Endothelial cell of umbilical vein (primary cell): ENCODE data around the gene COL5A1. TPM values are rescaled to one million over a fixed set of nuclear protein-coding genes. Genes with fewer than 3 reads are reported as not detected.

Source experiments
- BruUV-seq: library from RNA; stranded (reverse); fragments of 400-500 nt; replicated peaks from 2 replicates; lab custom pipeline; 2021; lab: Mats Ljungman, UMichigan
- CTCF ChIA-PET: fragments of 300-600, 350-600 bp; sonication (Branson Sonifier 250); formaldehyde crosslinking; loops from one replicate; lab custom pipeline; 2021; ENCODE audit warnings: antibody characterized with exemption, inconsistent platforms; lab: Charles Lee
- POLR2A ChIA-PET: fragments of 300-600, 350-600 bp; sonication (Branson Sonifier 250); formaldehyde crosslinking; loops from one replicate; lab custom pipeline; 2021; ENCODE audit warnings: antibody characterized with exemption, inconsistent platforms; lab: Charles Lee
- DNase-seq: peaks from one replicate; pipeline ENCODE4 v3.0.0-alpha.2; 2011; ENCODE audit warnings: low read depth, low spot score
- FAIRE-seq: peaks from 2 replicates; lab custom pipeline; 2011; peaks lifted over from hg19 to GRCh38; lab: Jason Lieb, UNC
- H2AFZ ChIP-seq: 2 replicates; pipeline ENCODE4 v1.6.0; 2012; ENCODE audit warnings: low read depth, low read length, control low read depth, inconsistent platforms
- H3K27ac ChIP-seq: 2 replicates; pipeline ENCODE4 v1.5.1; 2011; ENCODE audit warnings: low read depth, mild to moderate bottlenecking, control low read depth, low read length, moderate library complexity; ENCODE audit not compliant: insufficient read depth
- H3K27me3 ChIP-seq, 2 experiments: 2 replicates each; pipeline versions ENCODE4 v1.6.0 to v1.6.1; 2011; ENCODE audit warnings: low read length in 2 of 2, mixed read lengths in 1 of 2; ENCODE audit not compliant: control insufficient read depth in 2 of 2, insufficient read depth in 2 of 2
- H3K36me3 ChIP-seq, 2 experiments: 2 replicates in 1 of 2; 3 replicates in 1 of 2; pipeline ENCODE4 v1.5.1; 2011; ENCODE audit warnings: low read length in 2 of 2, mild to moderate bottlenecking in 1 of 2, moderate library complexity in 1 of 2; ENCODE audit not compliant: control insufficient read depth in 2 of 2, insufficient read depth in 2 of 2; ENCODE audit errors: extremely low read depth in 1 of 2
- H3K4me1 ChIP-seq: 3 replicates; pipeline ENCODE4 v1.5.1; 2011; ENCODE audit warnings: mild to moderate bottlenecking, low read length; ENCODE audit not compliant: control insufficient read depth, insufficient read depth; ENCODE audit errors: extremely low read depth
- H3K4me2 ChIP-seq: 2 replicates; pipeline ENCODE4 v1.6.1; 2011; ENCODE audit warnings: low read length, control low read depth, mixed read lengths; ENCODE audit not compliant: insufficient read depth
- H3K4me3 ChIP-seq, 3 experiments: fragments of 200-600 bp in 1 of 3; sonication (generic), shearing (Covaris generic) in 1 of 3; replicated peaks in 1 of 3; 2 replicates each; pipeline ENCODE4 v1.5.1; 2011 to 2016; ENCODE audit warnings: control low read depth in 3 of 3, low read length in 3 of 3, mild to moderate bottlenecking in 2 of 3, inconsistent platforms in 1 of 3, low read depth in 1 of 3, moderate library complexity in 1 of 3; ENCODE audit not compliant: insufficient read depth in 1 of 3
- H3K79me2 ChIP-seq: 2 replicates; pipeline ENCODE4 v1.6.0; 2012; ENCODE audit warnings: low read length, inconsistent platforms; ENCODE audit not compliant: control insufficient read depth, insufficient read depth
- H3K9ac ChIP-seq: replicated peaks from 2 replicates; pipeline ENCODE3; 2011; ENCODE audit warnings: low read length, control low read depth; ENCODE audit not compliant: insufficient read depth; ENCODE audit errors: extremely low read depth
- H3K9me1 ChIP-seq: replicated peaks from 3 replicates; pipeline ENCODE4 v1.6.0; 2011; ENCODE audit warnings: mild to moderate bottlenecking, low read length; ENCODE audit not compliant: control insufficient read depth, insufficient read depth; ENCODE audit errors: extremely low read depth
- H3K9me3 ChIP-seq: replicated peaks from 2 replicates; pipeline ENCODE4 v1.5.1; 2012; ENCODE audit warnings: low read length, inconsistent platforms; ENCODE audit not compliant: control insufficient read depth, insufficient read depth
- H4K20me1 ChIP-seq: replicated peaks from 2 replicates; pipeline ENCODE3; 2011; ENCODE audit warnings: mild to moderate bottlenecking, low read length; ENCODE audit not compliant: control insufficient read depth, insufficient read depth; ENCODE audit errors: extremely low read depth
- EZH2 ChIP-seq: IDR thresholded peaks from 2 replicates; pipeline ENCODE4 v1.6.1; 2012; ENCODE audit warnings: borderline replicate concordance, low read depth, mild to moderate bottlenecking, moderate library complexity, low read length, inconsistent platforms; ENCODE audit not compliant: severe bottlenecking
- GATA2 ChIP-seq: IDR thresholded peaks from 2 replicates; pipeline ENCODE4 v1.7.0; 2011; ENCODE audit warnings: low read depth, mild to moderate bottlenecking, moderate library complexity, mixed read lengths, low read length; ENCODE audit not compliant: insufficient read length, insufficient read depth
- MAX ChIP-seq: IDR thresholded peaks from 2 replicates; pipeline ENCODE4 v1.6.1; 2011; ENCODE audit not compliant: insufficient read depth, insufficient read length
- POLR2A ChIP-seq: IDR thresholded peaks from 2 replicates; pipeline ENCODE4 v1.6.1; 2012; ENCODE audit warnings: low read depth, mild to moderate bottlenecking, control low read depth, low read length
- POLR2AphosphoS5 ChIP-seq: IDR thresholded peaks from 2 replicates; pipeline ENCODE4 v1.6.1; 2012; ENCODE audit warnings: low read depth, mild to moderate bottlenecking, control low read depth, low read length, moderate library complexity; ENCODE audit not compliant: insufficient read depth
- dilution Hi-C: fragments of 300-500 bp; cut with MboI; formaldehyde crosslinking; loops from one replicate; pipeline ENCODE4 v1.15.0; 2019; ENCODE audit warnings: low sequenced_read_pairs; ENCODE audit not compliant: extremely low pct_ligation_motif_present
- intact Hi-C: fragments of 100-400 bp; cut with micrococcal nuclease; formaldehyde crosslinking; loops from one replicate; pipeline ENCODE4 v1.10.0; 2022
- polyA plus RNA-seq, 4 experiments: library from polyadenylated mRNA; depleted of rRNA in 3 of 4; stranded (reverse) in 3 of 4; unstranded in 1 of 4; fragments of >200 nt; gene quantifications; 2 replicates each; pipeline versions ENCODE4 v1.2.1 to v1.2.3, GENCODE V29; 2011 to 2012; ENCODE audit warnings: missing spikeins in 1 of 4
- total RNA-seq: library from RNA; stranded (reverse); gene quantifications from 2 replicates; pipeline ENCODE4 v1.2.3, GENCODE V29; 2021
- TF ChIP-seq, protein P1 (sequence below), 2 donors: IDR thresholded peaks; 1 replicate in 1 of 2; 2 replicates in 1 of 2; pipeline ENCODE4 v1.5.1; 2011; ENCODE audit warnings: low read length in 2 of 2, mild to moderate bottlenecking in 2 of 2, moderate library complexity in 2 of 2, control low read depth in 1 of 2, inconsistent platforms in 1 of 2, low read depth in 1 of 2; ENCODE audit not compliant: insufficient read depth in 1 of 2; ENCODE audit errors: extremely low read depth in 1 of 2

COL5A1 gene
- total and polyA plus RNA-seq, 2 donors (not counting 3 experiments of a cell fraction or from before 2014, with no cell fraction given) = 97.4 to 175 TPM

DNA sequence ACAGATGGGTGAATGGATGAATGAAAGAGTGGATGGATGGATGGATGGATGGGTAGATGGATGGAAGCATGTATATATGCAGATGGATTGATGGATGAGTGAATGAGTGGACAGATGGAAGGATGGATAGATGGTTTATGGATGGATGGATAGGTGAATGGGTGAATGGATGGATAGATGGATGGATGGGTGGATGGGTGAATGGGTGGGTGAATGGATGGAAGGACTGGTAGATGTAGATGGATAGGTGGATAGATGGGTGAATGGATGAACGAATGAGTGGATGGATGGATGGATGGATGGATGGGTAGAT lies 85.1 kb downstream of the COL5A1 start:
- ChIA-PET POLR2A (no interaction called here), CTCF (interaction anchor here (0.6 to 2.0 kb wide), 3 partner anchors 12 to 277 kb away, joined by 3 to 5 read pairs (median 5); no protein-coding TSS in a partner anchor)
- no peak overlapping the region for H3K27ac ChIP-seq
- no peaks in the 10 kb centered on the region for H3K9me3 ChIP-seq
- dilution Hi-C loops = no loop called here
- H3K79me2 ChIP-seq = no peaks in the 10 kb centered on the region
- H3K4me3 ChIP-seq = no peak overlapping the region
- no peak overlapping the region for H2AFZ ChIP-seq
- TF ChIP-seq GATA2 (no peak), POLR2A (no peak), MAX (no peak), EZH2 (no peak), POLR2AphosphoS5 (no peak)
- TF ChIP-seq, protein P1, sequence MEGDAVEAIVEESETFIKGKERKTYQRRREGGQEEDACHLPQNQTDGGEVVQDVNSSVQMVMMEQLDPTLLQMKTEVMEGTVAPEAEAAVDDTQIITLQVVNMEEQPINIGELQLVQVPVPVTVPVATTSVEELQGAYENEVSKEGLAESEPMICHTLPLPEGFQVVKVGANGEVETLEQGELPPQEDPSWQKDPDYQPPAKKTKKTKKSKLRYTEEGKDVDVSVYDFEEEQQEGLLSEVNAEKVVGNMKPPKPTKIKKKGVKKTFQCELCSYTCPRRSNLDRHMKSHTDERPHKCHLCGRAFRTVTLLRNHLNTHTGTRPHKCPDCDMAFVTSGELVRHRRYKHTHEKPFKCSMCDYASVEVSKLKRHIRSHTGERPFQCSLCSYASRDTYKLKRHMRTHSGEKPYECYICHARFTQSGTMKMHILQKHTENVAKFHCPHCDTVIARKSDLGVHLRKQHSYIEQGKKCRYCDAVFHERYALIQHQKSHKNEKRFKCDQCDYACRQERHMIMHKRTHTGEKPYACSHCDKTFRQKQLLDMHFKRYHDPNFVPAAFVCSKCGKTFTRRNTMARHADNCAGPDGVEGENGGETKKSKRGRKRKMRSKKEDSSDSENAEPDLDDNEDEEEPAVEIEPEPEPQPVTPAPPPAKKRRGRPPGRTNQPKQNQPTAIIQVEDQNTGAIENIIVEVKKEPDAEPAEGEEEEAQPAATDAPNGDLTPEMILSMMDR (IDR thresholded peaks at IDR 0.05; ENCODE audit: extremely low read depth in 1 of 2, insufficient read depth in 1 of 2, low read depth in 1 of 2, low read length in 2 of 2) = no peak
- DNase-seq = no peak
- no peaks in the 10 kb centered on the region for H3K4me1 ChIP-seq
- no peaks in the 10 kb centered on the region for H3K9me1 ChIP-seq
- H3K4me2 ChIP-seq = no peak overlapping the region
- intact Hi-C loops = no loop called here
- H3K9ac ChIP-seq = no peak overlapping the region
- H4K20me1 ChIP-seq = no peaks in the 10 kb centered on the region
- peaks cover 3 to 20% of the 10 kb centered on the region in 2 experiments for H3K36me3 ChIP-seq
- no peaks in the 10 kb centered on the region for H3K27me3 ChIP-seq
- no TSS peak for BruUV-seq
- no peak for FAIRE-seq
